Measurements from ENCODE around the gene ZNF155.
A peak's percentile ranks its signal among the peaks of the same experiment; 100 is the strongest.

Gene ZNF155

GRCh38 chr19:44005973-44006372 is 22.0 kb downstream of the ZNF155 start:
- DNase-seq: no peak

GRCh38 chr19:44007473-44007872 is 23.5 kb downstream of the ZNF155 start:
- no peak for DNase-seq

GRCh38 chr19:44010468-44010867 is 26.5 kb downstream of the ZNF155 start:
- DNase-seq: no peak

GRCh38 chr19:44019498-44019897 is 35.5 kb downstream of the ZNF155 start:
- DNase-seq: no peak

- DNase-seq: no peak
Measured at GRCh38 chr19:44021221-44021620, 37.2 kb downstream of the ZNF155 start.

- DNase-seq: no peak
Measured at GRCh38 chr19:44024900-44025216, 40.9 kb downstream of the ZNF155 start.

GRCh38 chr19:44025217-44025936 is 41.4 kb downstream of the ZNF155 start, which contains the start of gene ZNF222:
Gene ZNF222, plus strand, starts transcription at chr19:44025379. Its CDS starts 58 bp downstream, at chr19:44025437.
- peak; percentile 67 to 90 for DNase-seq

GRCh38 chr19:44026622-44027021 is 42.6 kb downstream of the ZNF155 start:
- no peak for DNase-seq

GRCh38 chr19:44032001-44032610 is 48.1 kb downstream of the ZNF155 start:
- no peak for DNase-seq

- DNase-seq: no peak
Measured at GRCh38 chr19:44042147-44042546, 58.2 kb downstream of the ZNF155 start.

Data from NCI-H446 (cell line).